NB4 (cell line): ENCODE data around the gene VDAC1.

Source experiments
- CTCF ChIP-seq: IDR thresholded peaks from one replicate; pipeline ENCODE4 v1.5.1; 2012; ENCODE audit warnings: low read depth, low read length
- POLR2A ChIP-seq: IDR thresholded peaks from 2 replicates; pipeline ENCODE4 v1.6.1; 2011; ENCODE audit warnings: mild to moderate bottlenecking; ENCODE audit not compliant: insufficient read length; ENCODE audit errors: extremely low read depth
- TF ChIP-seq, protein P1 (sequence below): IDR thresholded peaks from 2 replicates; pipeline ENCODE4 v1.6.1; 2011; ENCODE audit warnings: low read depth, low read length

- TF ChIP-seq CTCF (no peak), POLR2A (no peak)
- TF ChIP-seq, protein P1, sequence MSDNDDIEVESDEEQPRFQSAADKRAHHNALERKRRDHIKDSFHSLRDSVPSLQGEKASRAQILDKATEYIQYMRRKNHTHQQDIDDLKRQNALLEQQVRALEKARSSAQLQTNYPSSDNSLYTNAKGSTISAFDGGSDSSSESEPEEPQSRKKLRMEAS: no peak
Measured at GRCh38 chr5:133994990-133995333, 9.8 kb downstream of the VDAC1 start.
